Trophoblast cell (in vitro differentiated cells and primary cell): Measurements from ENCODE around the gene HIVEP3.

Experiments used
- DNase-seq, 2 donors: peaks; one replicate each; pipeline ENCODE4 v3.0.0-alpha.2; 2016
- H2AFZ ChIP-seq: 2 replicates; pipeline ENCODE4 v1.6.1; 2013; ENCODE audit warnings: low read length, moderate library complexity, mild to moderate bottlenecking; ENCODE audit not compliant: insufficient read depth, poor library complexity
- H2AK5ac ChIP-seq: 2 replicates; pipeline ENCODE4 v1.6.1; 2013; ENCODE audit warnings: mild to moderate bottlenecking, low read length
- H2BK120ac ChIP-seq: 2 replicates; pipeline ENCODE4 v1.6.1; 2013; ENCODE audit warnings: low read length, mild to moderate bottlenecking, moderate library complexity; ENCODE audit not compliant: insufficient read depth, poor library complexity
- H2BK12ac ChIP-seq: 2 replicates; pipeline ENCODE4 v1.6.1; 2013; ENCODE audit warnings: mild to moderate bottlenecking, low read length, moderate library complexity
- H2BK5ac ChIP-seq: 2 replicates; pipeline ENCODE4 v1.6.1; 2013; ENCODE audit warnings: low read length, low read depth, moderate library complexity, mild to moderate bottlenecking; ENCODE audit not compliant: poor library complexity
- H3K14ac ChIP-seq: 2 replicates; pipeline ENCODE4 v1.6.1; 2013; ENCODE audit warnings: mild to moderate bottlenecking, low read length
- H3K18ac ChIP-seq: 2 replicates; pipeline ENCODE4 v1.6.1; 2013; ENCODE audit warnings: mild to moderate bottlenecking, low read length
- H3K23ac ChIP-seq: 2 replicates; pipeline ENCODE4 v1.6.1; 2013; ENCODE audit warnings: low read length
- H3K27ac ChIP-seq: 2 replicates; pipeline ENCODE4 v1.5.1; 2013; ENCODE audit warnings: low read depth, mild to moderate bottlenecking, inconsistent platforms, low read length, moderate library complexity
- H3K27me3 ChIP-seq: 2 replicates; pipeline ENCODE4 v1.6.1; 2013; ENCODE audit warnings: inconsistent platforms, mild to moderate bottlenecking, low read length, moderate library complexity; ENCODE audit not compliant: insufficient read depth
- H3K36me3 ChIP-seq, 2 experiments: 1 replicate in 1 of 2; 2 replicates in 1 of 2; pipeline ENCODE4 v1.6.1; 2013; ENCODE audit warnings: low read length in 2 of 2, mild to moderate bottlenecking in 2 of 2, moderate library complexity in 1 of 2; ENCODE audit not compliant: insufficient read depth in 2 of 2, control insufficient read depth in 1 of 2
- H3K4ac ChIP-seq: 2 replicates; pipeline ENCODE4 v1.6.1; 2013; ENCODE audit warnings: low read depth, mild to moderate bottlenecking, low read length, moderate library complexity
- H3K4me1 ChIP-seq, 2 experiments: 1 replicate in 1 of 2; 2 replicates in 1 of 2; pipeline ENCODE4 v1.6.1; 2013; ENCODE audit warnings: low read length in 2 of 2, mild to moderate bottlenecking in 2 of 2, moderate library complexity in 1 of 2; ENCODE audit not compliant: insufficient read depth in 2 of 2, control insufficient read depth in 1 of 2
- H3K4me2 ChIP-seq: 2 replicates; pipeline ENCODE4 v1.6.1; 2013; ENCODE audit warnings: inconsistent platforms, mild to moderate bottlenecking, low read length, moderate library complexity
- H3K4me3 ChIP-seq: 2 replicates; pipeline ENCODE4 v1.5.1; 2013; ENCODE audit warnings: mild to moderate bottlenecking, low read depth, low read length, inconsistent platforms
- H3K79me1 ChIP-seq: one replicate; pipeline ENCODE4 v1.6.1; 2013; ENCODE audit warnings: low read length
- H3K79me2 ChIP-seq: 2 replicates; pipeline ENCODE4 v1.6.1; 2013; ENCODE audit warnings: low read length, mild to moderate bottlenecking; ENCODE audit not compliant: control insufficient read depth, insufficient read depth, poor library complexity
- H3K9ac ChIP-seq: 2 replicates; pipeline ENCODE4 v1.6.1; 2013; ENCODE audit warnings: mild to moderate bottlenecking, low read length
- H3K9me3 ChIP-seq: 2 replicates; pipeline ENCODE4 v1.6.1; 2013; ENCODE audit warnings: low read depth, mild to moderate bottlenecking, control low read depth, inconsistent platforms, low read length; ENCODE audit not compliant: insufficient read depth
- H4K12ac ChIP-seq: 2 replicates; pipeline ENCODE4 v1.6.1; 2013; ENCODE audit warnings: low read depth, mild to moderate bottlenecking, low read length, moderate library complexity
- H4K8ac ChIP-seq: 2 replicates; pipeline ENCODE4 v1.6.1; 2013; ENCODE audit warnings: low read depth, mild to moderate bottlenecking, low read length, moderate library complexity
- H4K91ac ChIP-seq: one replicate; pipeline ENCODE4 v1.6.1; 2013; ENCODE audit warnings: low read depth, mild to moderate bottlenecking, low read length, moderate library complexity
- WGBS: extraction: QIAGEN DNeasy Blood & Tissue Kit; methylation state at CpG from one replicate; pipeline ENCODE4 v1.1.7; 2013; ENCODE audit warnings: missing lambda C conversion rate; ENCODE audit not compliant: insufficient read length, insufficient coverage; ENCODE audit errors: extremely low coverage; 5-methylcytosine and 5-hydroxymethylcytosine counted together

HIVEP3 gene

DNA sequence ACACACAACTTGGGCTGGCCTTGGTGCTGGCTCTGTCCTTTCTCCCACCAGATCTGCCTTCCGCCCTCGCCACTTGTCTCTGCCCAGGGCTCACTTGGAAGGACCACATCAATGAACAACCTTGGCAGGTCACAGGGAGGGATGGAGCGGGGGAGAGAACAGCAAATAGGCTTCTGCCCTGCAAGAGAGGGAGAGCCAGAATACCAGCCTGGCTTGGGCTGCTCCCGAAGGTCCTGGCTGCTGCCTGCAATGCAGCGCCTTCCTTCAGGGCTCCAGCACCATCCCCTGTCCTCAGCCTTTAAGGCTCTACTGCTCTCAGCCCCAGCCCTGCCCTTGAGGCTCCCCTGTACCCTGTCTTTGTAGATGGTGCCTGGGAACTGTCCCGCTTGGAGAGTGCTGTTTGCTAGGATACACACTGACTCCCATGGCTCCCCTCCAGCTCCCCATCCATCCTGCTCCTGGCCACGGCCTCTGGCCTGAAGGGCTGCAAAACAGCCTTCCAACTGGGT lies 43.8 kb downstream of the HIVEP3 start:
- Histone ChIP-seq H3K4me3 (no peak overlapping the region), H3K36me3 (no peaks in the 10 kb centered on the region), H4K91ac (no peak overlapping the region), H3K79me1 (peaks cover 4% of the 10 kb centered on the region), H3K9ac (no peak overlapping the region), H4K12ac (no peak overlapping the region), H2BK12ac (no peak overlapping the region), H2BK120ac (no peak overlapping the region), H3K79me2 (no peaks in the 10 kb centered on the region), H3K23ac (no peak overlapping the region), H3K27me3 (no peaks in the 10 kb centered on the region), H3K4ac (no peak overlapping the region), H2BK5ac (no peak overlapping the region), H3K27ac (no peak overlapping the region), H2AK5ac (no peak overlapping the region), H3K14ac (no peak overlapping the region), H4K8ac (no peak overlapping the region), H3K4me2 (no peak overlapping the region), H3K9me3 (no peaks in the 10 kb centered on the region), H2AFZ (no peak overlapping the region), H3K4me1 (peaks cover 8 to 17% of the 10 kb centered on the region in 2 experiments), H3K18ac (no peak overlapping the region)
- WGBS: no CpG with 5 or more reads among the region's 7 CpGs
- no peak for DNase-seq

DNA sequence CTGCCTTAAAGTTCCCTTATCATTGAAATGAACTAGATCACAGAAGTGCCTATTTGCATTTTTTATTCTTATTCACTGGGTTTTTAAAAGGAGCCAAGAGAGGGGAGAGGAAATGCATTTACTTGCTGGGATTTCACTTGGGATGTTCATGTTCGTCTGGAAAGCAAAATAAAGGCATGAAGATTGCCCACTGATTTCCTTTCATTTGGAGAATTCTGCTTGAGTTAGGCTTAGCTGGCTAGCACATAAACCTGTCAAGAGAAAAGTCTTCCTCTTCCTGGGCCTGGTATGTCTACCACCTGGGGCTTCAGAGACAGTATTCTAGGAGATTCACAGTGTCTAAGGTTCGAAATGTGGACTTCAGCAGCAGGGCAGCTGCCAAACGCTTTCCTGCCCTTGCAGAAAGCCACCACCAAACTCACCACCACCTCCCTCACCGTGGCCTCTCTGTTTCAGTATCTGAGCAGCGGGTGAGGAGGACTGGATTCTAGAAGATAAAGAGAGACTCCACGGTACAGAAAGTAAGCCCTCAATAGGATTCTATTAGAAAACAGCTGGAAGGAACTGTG lies 44.5 kb downstream of the HIVEP3 start:
- H3K9me3 ChIP-seq: no peaks in the 10 kb centered on the region
- no peak overlapping the region for H4K12ac ChIP-seq
- H2AK5ac ChIP-seq: no peak overlapping the region
- no peak for DNase-seq
- WGBS: no CpG with 5 or more reads among the region's 6 CpGs
- no peak overlapping the region for H3K14ac ChIP-seq
- H3K27me3 ChIP-seq: no peaks in the 10 kb centered on the region
- H3K79me1 ChIP-seq: peaks cover 4% of the 10 kb centered on the region
- no peak overlapping the region for H2BK12ac ChIP-seq
- H3K27ac ChIP-seq: no peak overlapping the region
- no peak overlapping the region for H3K4me3 ChIP-seq
- H4K91ac ChIP-seq: no peak overlapping the region
- no peak overlapping the region for H3K9ac ChIP-seq
- H3K79me2 ChIP-seq: no peaks in the 10 kb centered on the region
- H3K18ac ChIP-seq: no peak overlapping the region
- no peak overlapping the region for H3K4ac ChIP-seq
- peaks cover 8 to 17% of the 10 kb centered on the region in 2 experiments for H3K4me1 ChIP-seq
- H4K8ac ChIP-seq: no peak overlapping the region
- H2BK120ac ChIP-seq: no peak overlapping the region
- H2AFZ ChIP-seq: no peak overlapping the region
- H3K23ac ChIP-seq: no peak overlapping the region
- no peak overlapping the region for H2BK5ac ChIP-seq
- no peaks in the 10 kb centered on the region for H3K36me3 ChIP-seq
- H3K4me2 ChIP-seq: no peak overlapping the region

DNA sequence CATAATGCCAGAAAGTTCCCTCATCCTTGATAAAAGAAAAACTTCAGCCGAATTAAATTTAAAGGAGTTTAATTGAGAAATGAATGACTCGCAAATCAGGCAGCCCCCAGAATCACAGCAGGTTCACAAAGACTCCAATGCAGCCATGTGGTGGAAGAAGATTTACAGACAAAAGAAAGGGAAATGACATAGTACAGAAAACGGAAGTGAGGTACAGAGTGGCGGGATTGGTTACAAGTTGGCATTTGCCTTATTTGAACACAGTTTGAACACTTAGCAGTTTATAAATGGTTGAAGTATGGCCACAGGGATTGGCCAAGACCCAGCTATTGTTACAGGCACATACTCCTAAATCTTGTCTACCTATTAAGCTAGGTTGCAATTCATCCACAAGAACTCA lies 46.6 kb downstream of the HIVEP3 start:
- no CpG with 5 or more reads among the region's 4 CpGs for WGBS
- no peak overlapping the region for H2AK5ac ChIP-seq
- no peak overlapping the region for H3K4me2 ChIP-seq
- no peak overlapping the region for H4K8ac ChIP-seq
- no peak overlapping the region for H3K9ac ChIP-seq
- no peak overlapping the region for H3K4me3 ChIP-seq
- H2BK12ac ChIP-seq: no peak overlapping the region
- H3K9me3 ChIP-seq: no peaks in the 10 kb centered on the region
- no peak overlapping the region for H3K4ac ChIP-seq
- DNase-seq: no peak
- no peak overlapping the region for H2BK120ac ChIP-seq
- H3K79me2 ChIP-seq: no peaks in the 10 kb centered on the region
- H3K27ac ChIP-seq: no peak overlapping the region
- H2AFZ ChIP-seq: no peak overlapping the region
- H3K4me1 ChIP-seq: peaks cover 2 to 8% of the 10 kb centered on the region in 2 experiments
- no peaks in the 10 kb centered on the region for H3K27me3 ChIP-seq
- H3K14ac ChIP-seq: no peak overlapping the region
- H3K36me3 ChIP-seq: no peaks in the 10 kb centered on the region
- H3K23ac ChIP-seq: no peak overlapping the region
- H4K12ac ChIP-seq: no peak overlapping the region
- H4K91ac ChIP-seq: no peak overlapping the region
- H3K79me1 ChIP-seq: no peaks in the 10 kb centered on the region
- H3K18ac ChIP-seq: no peak overlapping the region
- no peak overlapping the region for H2BK5ac ChIP-seq

DNA sequence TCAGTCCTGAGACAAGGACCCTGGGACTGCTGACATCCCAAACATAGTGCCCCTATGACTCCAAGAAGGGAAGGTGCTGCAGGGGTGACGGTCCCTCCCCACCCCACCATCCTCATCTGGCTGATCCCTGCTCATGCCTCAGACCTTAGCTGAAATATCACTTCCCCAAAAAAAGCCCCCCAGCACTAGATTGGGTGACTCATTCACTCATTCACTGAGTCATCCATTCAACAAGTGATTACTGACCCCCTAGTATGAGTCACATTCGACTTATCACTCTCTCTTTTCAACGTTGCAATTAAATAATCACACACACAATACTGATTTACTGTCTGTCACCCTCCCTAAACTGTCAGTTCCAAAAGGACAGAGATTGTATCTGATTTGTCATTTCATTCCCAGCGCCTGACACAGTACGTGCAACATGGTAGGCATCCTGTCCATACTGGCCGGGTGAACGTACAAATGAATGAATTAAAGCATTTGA lies 48.6 kb downstream of the HIVEP3 start:
- no peaks in the 10 kb centered on the region for H3K79me1 ChIP-seq
- H4K91ac ChIP-seq: no peak overlapping the region
- no peak overlapping the region for H3K4ac ChIP-seq
- no peaks in the 10 kb centered on the region for H3K79me2 ChIP-seq
- no peak overlapping the region for H2BK12ac ChIP-seq
- no peak overlapping the region for H2BK5ac ChIP-seq
- H3K14ac ChIP-seq: no peak overlapping the region
- WGBS: no CpG with 5 or more reads among the region's 7 CpGs
- H3K36me3 ChIP-seq: no peaks in the 10 kb centered on the region
- no peak overlapping the region for H3K27ac ChIP-seq
- H3K9me3 ChIP-seq: no peaks in the 10 kb centered on the region
- no peak overlapping the region for H2AFZ ChIP-seq
- no peak overlapping the region for H3K4me2 ChIP-seq
- H4K8ac ChIP-seq: no peak overlapping the region
- H3K27me3 ChIP-seq: no peaks in the 10 kb centered on the region
- no peak overlapping the region for H3K23ac ChIP-seq
- H3K18ac ChIP-seq: no peak overlapping the region
- no peak overlapping the region for H2AK5ac ChIP-seq
- no peak overlapping the region for H4K12ac ChIP-seq
- H2BK120ac ChIP-seq: no peak overlapping the region
- no peak overlapping the region for H3K9ac ChIP-seq
- H3K4me3 ChIP-seq: no peak overlapping the region
- peak in 1 of 2 donors; percentile 42 for DNase-seq
- H3K4me1 ChIP-seq: peaks cover 2 to 9% of the 10 kb centered on the region in 2 experiments
